ENCODE data around the gene OGFOD1.

The OGFOD1 gene

DNA sequence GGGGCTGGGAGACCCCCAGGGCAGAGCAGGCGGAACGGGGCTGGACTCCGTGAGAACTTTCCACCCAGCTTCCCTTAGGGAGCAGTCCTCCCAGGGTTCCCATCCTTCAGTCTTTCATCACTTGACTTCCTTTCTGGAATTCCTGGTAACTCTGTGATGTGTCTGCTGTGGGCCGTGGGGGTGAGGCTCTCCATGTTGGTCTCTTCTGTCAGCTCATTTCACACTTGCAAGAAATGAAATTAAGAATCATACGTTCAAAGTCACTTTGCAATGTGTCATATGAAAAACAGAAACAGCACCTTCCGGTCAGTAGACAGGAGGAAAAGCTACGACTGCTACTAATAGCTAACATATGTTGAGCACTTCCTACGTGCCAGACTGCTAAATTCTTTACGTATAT is 73.9 kb downstream of the OGFOD1 start:
- peak overlapping the region; percentile 22 to 37 (median 32) for H3K27ac Mint-ChIP-seq
- peaks cover 8% of the 10 kb centered on the region for H3K27me3 Mint-ChIP-seq (ENCODE audit: low read depth)
- TF ChIP-seq, protein P1, sequence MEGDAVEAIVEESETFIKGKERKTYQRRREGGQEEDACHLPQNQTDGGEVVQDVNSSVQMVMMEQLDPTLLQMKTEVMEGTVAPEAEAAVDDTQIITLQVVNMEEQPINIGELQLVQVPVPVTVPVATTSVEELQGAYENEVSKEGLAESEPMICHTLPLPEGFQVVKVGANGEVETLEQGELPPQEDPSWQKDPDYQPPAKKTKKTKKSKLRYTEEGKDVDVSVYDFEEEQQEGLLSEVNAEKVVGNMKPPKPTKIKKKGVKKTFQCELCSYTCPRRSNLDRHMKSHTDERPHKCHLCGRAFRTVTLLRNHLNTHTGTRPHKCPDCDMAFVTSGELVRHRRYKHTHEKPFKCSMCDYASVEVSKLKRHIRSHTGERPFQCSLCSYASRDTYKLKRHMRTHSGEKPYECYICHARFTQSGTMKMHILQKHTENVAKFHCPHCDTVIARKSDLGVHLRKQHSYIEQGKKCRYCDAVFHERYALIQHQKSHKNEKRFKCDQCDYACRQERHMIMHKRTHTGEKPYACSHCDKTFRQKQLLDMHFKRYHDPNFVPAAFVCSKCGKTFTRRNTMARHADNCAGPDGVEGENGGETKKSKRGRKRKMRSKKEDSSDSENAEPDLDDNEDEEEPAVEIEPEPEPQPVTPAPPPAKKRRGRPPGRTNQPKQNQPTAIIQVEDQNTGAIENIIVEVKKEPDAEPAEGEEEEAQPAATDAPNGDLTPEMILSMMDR (IDR thresholded peaks at IDR 0.05; ENCODE audit: unreplicated experiment in 3 of 3): no peak
- H3K4me3 Mint-ChIP-seq: no peak overlapping the region
- H3K36me3 Mint-ChIP-seq (ENCODE audit: low read depth): no peaks in the 10 kb centered on the region
- no peaks in the 10 kb centered on the region for H3K9me3 Mint-ChIP-seq
- H3K4me1 Mint-ChIP-seq: peaks cover 23% of the 10 kb centered on the region
